GM18870 (cell line): Measurements from ENCODE around the gene BBIP1.

Experiments used
- ATAC-seq: cut with Tn5 transposase; IDR thresholded peaks from one replicate; pipeline ENCODE4 v1.9.1; 2021; ENCODE audit warnings: moderate library complexity; ENCODE audit not compliant: unreplicated experiment

The BBIP1 gene

DNA sequence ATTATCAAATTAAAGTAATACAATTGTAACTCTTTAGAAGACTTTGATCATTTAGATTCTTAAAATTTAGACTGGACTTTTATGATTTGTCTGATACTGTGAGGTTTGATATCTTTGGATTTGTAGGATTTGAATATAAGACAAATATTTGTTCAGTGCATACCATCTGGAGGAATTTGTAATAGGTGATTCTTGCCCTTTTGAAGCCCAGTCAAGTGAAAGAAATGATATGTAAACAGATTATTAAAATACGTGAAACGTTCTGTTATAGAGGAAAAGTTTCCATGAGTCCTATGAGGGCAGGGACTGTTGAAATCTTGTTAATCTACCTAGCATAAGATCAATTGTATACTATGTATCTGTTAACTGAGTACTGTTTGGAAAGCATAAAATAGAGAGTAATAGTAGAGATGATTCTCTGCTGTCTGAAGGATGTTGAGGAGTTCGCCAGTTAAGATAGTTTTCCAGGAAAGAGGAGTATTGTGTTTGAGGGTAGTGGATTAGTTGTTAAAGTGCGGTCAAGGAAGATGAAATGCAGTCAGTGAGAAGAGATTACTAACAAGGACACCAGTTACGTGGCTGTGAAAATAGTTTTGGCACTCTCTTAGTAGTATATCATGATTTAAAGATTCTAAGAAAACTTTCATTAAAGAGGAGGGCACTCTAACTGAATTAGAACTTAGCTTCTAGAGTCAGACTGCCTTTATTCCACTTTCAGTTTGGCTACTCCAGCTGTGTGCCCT lies 32.9 kb downstream of the BBIP1 start:
- ATAC-seq: no peak

DNA sequence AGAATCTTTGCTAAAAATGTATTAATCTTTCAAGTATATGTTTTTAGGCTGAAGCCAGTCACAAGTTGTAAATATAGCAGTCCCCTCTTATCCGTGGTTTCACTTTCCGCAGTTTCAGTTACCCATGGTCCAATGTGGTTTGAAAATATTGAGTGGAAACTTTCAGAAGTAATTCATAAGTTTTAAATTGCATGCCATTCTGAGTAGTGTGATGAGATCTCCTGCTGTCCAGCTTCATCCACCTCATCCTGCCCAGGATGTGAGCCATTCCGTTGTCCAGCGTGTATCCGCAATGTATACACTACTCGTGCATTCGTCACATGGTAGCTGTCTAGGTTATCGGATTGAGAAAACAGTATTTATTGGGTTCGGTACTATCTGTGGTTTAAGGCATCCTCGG lies 35.1 kb downstream of the BBIP1 start:
- ATAC-seq: no peak

DNA sequence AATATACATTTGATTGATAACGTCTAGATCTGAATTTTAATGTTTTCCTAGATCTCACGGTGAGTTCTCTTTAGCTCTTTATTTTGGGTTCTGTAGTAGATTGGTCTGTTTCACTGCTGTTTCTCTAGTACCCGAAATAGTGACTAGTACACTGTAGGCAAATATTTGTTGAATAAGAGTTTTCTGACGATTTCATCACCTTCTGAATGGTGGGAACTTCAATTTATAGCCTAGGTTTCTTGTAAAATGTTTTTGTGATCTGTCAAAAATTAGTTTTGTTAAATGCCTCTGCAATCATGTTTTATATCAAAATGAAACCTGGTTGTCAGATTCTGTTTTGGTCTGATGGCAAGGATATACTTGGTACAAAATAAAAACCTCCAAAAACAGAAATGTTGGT lies 37.1 kb downstream of the BBIP1 start:
- ATAC-seq: no peak

DNA sequence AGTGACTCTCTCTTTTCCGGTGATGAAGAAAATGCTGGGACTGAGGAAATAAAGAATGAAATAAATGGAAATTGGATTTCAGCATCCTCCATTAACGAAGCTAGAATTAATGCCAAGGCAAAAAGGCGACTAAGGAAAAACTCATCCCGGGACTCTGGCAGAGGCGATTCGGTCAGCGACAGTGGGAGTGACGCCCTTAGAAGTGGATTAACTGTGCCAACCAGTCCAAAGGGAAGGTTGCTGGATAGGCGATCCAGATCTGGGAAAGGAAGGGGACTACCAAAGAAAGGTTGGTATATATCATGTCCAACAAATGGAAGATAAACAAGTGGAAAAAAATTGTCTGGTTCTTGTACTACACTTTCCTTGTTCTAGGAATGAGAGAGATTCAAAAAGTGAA lies 37.7 kb downstream of the BBIP1 start:
- ATAC-seq: no peak

DNA sequence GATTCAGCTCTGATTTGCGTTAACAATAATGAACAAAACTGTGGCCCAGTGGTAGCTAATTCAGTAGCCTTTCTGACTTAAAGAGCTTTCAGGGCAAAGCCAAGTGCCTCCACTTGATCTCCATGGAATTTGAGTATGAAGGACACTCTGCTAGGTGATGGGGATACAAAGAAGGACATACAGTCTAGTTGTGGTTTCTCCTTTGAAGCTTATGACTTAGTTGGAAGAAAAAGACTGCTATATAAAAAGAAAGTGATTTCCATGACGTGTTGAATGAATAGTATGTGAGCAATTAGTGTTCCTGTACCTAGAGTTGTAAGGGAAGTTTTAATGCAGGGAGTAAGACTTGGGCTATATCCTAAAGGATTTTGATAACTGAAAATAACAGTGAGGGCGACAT lies 39.0 kb downstream of the BBIP1 start:
- ATAC-seq: no peak

DNA sequence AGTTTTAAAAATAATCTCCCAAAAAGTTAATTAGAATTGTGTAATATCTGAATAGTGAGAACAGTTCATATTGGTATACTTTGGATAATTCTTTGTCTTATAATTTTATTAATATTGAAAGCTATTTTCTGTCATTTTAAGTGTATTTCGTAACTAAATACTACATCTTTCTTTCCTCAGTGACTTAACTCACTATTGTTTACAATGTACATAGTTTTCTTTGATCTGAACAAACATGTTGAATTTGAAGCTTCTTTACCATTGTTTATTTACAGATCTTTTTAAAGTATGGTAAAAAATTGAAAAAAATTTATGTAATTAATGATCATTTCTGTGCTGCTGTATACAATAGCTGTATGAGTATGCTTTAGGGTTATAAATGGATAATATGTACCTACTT lies 42.2 kb downstream of the BBIP1 start:
- ATAC-seq: no peak

DNA sequence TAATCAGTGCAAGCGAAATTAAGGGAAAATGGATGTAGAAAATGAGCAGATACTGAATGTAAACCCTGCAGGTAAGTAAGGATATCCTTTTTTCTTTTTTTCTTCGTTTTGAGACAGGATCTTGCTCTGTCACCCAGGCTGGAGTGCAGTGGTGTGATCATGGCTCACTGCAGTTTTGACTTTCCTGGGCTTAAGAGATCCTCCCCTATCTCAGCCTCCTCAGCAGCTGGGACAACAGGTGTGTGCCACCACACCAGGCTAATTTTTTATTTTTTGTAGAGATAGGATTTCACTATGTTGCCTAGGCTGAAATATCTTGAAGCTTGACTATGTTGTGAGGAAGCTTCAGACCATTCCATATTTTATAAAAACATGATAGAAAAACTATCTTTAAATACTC lies 43.0 kb downstream of the BBIP1 start:
- ATAC-seq: no peak

DNA sequence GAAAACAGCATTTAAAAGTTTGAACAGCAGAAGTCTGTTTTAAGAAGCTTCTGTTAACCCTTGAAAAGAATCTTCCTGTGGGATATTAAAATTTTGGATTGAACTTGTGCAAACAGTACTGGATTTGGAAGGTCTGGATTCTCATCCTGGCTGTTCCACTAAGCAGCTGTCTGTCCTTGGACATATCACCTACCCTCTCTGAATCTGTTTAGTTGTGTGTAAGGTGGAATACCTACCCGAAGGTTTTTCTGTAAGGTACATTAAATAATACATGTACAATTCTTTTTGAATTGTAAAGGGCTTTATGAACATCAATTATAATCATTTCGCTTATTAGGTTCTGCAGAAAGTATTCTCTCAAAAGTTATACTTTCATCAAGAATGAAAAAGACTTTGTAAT lies 45.0 kb downstream of the BBIP1 start:
- no peak for ATAC-seq

DNA sequence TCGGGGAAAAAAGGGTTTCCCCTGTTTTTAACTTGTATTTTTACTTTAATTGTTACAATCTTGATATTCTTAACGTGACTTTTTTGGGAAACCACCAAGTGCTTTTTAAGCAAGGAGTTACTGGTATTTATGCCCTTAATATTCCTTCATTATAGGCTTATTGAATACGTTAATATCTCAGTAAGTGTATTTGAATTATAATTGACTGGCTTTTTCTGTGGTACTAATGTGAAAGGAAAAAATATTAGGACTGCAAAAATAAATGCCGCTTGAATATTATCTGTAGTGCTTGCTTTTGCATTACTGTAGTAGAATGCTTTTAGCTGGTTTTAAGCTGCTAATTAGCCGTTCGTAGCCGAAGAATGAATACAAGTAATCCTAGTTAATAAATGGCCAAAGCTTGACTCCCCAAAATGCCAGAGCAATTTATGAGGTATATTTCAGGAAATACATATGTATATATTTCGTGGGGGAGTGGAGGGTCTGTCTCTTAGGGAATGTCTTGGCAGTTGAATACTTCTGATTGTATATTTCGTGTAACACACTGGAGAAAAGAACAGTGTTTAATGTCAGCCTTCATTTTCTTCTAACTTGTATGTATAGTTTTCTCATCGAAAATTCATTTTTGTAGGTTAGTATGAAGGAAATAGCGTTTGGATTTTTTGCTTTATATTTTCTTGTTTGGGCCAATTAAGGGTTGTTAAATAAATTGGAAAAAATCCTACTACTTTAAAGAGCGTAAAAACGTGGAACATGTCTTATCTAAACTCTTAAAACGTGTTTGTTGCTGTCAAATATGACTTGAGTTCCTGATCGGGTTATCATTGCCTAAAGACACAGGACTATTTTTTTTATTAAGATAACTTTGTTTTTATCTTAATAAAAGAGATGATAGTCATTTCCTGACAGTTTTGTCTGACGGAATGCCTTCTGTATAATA lies 45.7 kb downstream of the BBIP1 start:
- ATAC-seq: no peak

DNA sequence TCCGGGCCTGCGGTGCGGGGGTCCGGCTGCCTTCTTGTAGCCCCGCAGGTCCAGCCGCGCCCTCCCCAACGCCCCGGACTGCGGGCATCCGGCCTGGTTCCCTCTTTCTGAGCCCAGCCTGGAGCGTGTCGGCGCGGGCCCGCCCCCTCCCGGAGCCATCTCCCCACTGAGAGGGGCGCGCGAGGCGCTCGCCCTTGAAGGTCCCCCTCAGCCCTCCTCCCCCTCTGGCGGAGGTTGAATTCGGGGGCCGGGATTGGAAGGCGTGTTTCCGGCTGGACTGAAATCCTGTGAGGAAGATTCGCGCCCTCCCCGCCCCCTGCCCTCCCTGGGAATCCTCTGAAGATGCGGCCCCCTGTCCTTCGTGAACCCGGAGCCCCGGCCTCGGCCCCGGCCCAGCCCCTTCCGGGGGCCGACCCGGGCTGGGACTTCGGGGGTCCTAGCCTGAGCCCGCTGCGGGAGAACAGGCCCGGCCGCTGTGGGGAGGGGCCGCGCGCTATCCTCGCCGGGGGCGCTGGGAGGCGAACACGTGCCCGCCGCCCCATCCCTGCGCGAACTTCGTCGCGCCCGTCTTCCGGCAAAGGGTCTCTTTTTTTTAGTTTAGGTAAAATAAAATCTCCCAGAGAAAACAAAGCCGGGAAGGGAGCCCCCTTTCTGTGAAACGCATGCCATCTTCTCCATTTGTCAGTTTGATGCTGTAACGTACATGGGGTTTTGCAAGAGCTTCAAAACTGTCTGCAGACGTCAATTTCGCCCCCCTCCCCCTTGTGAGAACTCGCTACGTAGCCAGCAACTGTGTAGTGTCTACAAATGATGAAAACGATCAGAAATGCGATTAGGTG lies 46.6 kb downstream of the BBIP1 start:
- ATAC-seq: peak; percentile 16

DNA sequence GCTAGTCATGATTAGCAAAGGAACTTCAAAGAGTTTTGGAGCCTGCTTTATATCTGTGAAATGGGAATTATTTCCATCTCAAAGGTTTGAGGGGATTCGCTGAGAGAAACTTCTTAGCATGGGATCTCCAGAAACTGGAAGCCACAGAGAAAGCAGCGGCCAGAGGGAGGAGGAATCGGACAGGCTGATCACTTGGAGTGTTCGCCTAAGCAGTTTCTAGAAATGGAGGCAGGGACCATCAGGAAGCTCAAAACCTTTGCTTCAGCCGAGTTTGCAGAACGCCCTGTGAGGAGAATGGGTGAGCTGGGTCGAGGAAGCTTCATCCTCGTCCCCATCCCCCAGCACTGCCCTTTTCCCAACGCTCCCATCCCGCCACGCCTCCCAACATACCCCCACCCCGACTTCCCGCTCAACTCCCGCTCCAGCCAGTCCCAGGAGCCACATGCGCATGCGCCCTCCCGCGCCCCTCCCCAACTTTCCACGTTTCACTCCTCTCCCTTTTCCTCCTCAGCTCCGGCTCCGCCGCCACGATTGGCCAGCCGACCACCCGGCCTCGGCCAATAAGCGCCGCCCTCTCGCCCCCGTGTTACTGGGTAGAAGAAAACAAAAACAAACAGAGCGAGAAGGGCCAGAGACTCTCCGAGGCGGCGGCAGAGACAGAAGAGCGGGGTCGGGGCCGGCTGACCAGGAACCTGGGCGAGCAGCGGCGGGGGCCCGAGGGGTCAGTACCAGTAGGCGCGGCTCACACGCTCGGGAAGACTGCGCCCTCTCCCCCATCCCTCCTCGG lies 47.5 kb downstream of the BBIP1 start, which contains the start of gene PDCD4:
PDCD4 (plus strand) TSS at position 631 of the 787 bp plus-strand sequence. CDS start 4,100 bp downstream, outside the sequence.
- ATAC-seq: peak; percentile 73

DNA sequence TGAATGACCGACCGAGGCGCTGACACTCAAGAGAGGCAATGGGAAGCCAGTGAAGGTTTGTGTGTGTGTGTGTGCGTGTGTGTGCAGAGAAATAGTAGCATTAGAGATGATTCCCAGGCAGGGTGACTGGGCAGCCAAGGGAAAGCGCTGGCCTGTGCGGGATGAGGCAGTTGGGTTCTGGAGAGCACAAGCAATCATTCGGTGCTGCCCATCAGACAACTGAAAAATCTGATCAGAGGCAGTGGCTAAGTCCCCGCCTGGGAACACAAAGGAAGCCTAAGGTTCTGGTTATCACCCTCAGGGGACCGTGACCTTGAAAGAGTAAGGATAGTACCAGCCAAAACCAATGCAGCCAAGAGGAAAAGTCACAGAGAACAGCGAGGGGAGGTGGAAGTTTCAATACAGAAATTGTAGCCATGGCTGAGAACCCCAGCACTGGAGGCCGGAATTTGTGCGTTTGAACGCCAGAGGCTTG lies 48.1 kb downstream of the BBIP1 start:
- no peak for ATAC-seq

DNA sequence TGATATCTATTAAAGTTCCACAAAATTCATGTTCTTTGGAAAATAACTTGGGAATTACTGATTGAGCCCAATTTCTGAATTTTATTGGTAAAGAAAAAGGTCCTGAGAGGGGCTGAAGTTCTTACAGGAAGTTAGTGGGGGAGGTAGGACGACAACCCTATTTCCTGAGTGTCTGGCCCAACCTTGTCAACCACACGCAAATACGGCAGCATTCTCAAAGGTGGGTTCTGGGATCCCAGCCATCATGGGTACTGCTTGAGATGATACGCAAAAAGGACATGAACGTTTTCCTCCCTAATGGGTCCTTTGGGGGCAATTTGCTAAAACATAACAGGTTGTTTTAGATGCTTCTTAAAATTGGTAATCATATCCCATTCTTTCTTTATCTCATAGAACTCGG lies 50.0 kb downstream of the BBIP1 start:
- ATAC-seq: no peak

DNA sequence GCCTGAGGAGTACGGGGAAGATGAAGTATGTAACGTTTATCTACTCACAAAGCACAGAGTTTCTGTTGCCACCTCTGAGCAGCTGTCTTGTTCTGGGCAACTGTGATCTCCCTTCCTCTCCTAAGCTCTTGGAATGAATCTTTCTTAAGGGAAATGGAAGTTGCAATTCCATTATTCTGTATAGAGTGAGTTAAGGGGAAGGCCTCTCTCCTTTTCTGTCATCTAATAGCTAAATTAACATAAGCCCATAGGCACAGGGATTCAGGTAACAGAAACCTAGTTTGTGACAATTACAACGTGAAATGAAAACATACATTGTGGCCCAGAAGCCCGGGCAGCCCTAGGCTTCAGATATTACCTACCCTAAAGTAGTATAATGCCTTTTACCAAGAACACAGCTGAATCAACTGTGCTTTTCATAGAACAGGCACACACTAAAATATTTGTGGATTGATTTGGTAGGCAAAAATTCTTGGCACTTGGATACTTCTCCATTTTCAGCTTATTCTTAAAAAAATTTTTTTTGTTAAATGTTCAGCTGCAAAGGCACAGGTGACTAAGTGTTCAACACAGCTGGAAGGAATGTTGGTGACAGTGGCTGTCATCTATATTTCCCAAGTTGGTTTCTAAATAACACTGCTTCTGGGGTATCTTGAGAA lies 51.0 kb downstream of the BBIP1 start:
- ATAC-seq: no peak

DNA sequence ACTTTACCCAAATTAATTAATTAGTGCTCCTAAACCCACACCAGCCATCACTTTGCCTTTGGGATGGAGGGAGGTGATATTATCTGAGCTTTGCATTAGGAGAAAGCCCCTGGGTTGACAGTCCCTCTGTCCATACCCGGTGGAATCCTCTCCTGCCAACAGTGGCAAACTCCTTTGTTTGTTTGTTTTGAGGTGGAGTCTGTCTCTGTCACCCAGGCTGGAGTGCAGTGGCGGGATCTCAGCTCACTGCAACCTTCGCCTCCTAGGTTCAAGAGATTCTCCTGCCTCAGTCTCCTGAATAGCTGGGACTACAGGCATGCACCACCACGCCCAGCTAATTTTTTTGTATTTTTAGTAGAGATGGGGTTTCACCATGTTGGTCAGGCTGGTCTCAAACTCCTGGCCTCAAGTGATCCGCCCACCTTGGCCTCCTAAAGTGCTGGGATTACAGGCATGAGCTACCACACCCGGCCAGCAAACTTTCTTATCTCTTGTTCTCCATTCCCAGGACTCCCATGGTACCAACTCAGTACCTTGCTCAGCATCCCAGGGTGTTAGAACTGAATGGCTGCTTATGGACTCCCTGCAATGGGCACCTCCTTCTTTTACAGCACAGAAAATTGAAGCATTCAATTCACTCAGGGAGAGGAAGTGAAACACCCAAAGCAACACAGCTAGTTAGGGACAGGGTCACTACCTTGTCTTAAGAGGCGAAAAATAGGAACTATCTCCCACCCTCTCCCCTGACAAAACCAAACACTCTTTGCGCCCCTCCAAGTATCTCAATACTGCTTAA lies 51.8 kb downstream of the BBIP1 start:
- ATAC-seq: peak; percentile 32

DNA sequence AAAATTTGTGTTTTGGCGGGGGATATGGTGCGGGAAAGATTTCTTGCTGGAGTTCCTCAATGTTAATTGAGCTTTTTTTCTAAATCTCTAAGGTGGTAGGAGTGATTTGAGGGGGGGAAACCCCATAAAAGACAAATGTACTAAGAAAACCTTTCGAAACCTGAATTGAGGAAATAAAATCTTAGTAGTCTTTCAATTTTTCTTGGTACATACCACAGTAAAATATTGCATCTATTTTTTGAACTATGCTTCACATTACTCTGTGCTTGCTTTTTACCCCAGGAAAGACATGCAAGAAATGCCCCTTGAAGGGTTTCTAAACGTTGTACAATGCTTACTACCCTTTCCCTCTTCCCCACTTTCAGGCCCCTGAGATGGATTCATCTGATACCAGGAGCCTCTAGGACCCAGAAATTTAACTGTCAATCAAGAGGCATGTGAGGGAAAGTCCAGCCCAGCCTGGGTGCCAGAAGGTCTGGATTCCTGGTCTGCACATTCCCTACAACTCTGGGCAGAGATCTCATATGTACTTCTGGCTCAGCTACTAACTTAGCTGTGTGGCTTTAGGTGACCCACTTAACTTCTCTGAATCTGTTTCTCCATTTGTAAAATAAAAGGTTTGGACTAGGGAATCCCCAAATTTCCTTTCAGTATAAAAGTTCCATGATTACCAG lies 53.0 kb downstream of the BBIP1 start:
- ATAC-seq: no peak

DNA sequence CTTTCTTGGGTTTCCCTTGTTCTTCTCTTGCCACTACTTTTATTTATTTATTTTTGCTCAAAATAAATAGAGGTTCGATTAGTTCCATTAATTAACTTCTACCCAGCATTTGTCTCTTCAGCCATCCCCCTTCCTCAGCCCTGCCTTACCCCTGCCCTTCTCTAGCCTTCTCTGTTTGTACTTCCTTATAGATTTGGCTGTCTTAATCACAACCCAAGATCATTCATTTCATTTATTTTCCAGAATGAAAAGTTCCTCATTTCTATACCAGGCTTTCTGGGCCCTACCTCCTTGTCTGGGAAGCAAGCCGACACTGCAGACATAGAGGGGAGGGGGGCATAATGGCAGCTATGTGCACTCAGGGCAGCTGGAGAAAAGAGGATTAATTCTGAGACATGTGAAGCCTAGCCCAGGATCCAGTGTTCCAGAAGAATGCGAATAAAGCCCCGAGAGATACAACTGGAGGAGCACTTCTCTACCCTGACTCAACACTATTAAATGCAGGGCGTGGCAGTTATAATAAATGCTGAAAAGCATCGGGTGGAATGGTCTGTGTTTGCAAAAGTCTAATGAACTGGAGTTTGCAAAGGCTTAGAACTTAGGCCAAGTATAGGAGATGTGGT lies 53.7 kb downstream of the BBIP1 start:
- no peak for ATAC-seq

DNA sequence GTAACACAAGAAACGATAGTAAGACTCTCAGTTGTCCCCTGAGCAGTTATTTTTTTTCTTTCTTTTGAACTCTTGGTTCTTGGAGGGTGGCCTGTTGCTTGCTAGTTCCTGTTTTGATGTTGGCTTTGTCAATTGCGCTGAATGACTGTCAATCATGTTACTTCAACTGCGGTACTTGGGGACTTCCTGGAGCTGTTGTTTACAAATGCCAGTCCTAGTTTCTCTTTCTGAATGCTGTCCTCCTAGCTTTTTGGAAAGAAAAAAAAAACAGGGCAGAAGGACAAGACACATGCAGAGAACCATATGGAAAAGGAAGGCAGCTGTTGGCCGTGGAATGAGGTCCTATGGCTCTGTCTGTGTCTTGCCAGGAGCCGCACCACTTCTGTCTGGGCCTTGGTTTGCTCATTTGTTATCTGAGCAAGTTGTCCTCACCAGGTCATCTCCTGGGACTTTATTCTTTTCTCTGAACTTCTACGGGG lies 54.3 kb downstream of the BBIP1 start:
- ATAC-seq: peak; percentile 68
